SIG-M5 treated with dmso at 0.1 percent for 504 hours (cell line): ENCODE results near the gene ACAD11.

Experiments used
- DNase-seq: peaks from one replicate; lab custom pipeline; 2025; ENCODE audit not compliant: unreplicated experiment; lab: John Stamatoyannopoulos, UW

Gene ACAD11, protein sequence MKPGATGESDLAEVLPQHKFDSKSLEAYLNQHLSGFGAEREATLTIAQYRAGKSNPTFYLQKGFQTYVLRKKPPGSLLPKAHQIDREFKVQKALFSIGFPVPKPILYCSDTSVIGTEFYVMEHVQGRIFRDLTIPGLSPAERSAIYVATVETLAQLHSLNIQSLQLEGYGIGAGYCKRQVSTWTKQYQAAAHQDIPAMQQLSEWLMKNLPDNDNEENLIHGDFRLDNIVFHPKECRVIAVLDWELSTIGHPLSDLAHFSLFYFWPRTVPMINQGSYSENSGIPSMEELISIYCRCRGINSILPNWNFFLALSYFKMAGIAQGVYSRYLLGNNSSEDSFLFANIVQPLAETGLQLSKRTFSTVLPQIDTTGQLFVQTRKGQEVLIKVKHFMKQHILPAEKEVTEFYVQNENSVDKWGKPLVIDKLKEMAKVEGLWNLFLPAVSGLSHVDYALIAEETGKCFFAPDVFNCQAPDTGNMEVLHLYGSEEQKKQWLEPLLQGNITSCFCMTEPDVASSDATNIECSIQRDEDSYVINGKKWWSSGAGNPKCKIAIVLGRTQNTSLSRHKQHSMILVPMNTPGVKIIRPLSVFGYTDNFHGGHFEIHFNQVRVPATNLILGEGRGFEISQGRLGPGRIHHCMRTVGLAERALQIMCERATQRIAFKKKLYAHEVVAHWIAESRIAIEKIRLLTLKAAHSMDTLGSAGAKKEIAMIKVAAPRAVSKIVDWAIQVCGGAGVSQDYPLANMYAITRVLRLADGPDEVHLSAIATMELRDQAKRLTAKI

DNA sequence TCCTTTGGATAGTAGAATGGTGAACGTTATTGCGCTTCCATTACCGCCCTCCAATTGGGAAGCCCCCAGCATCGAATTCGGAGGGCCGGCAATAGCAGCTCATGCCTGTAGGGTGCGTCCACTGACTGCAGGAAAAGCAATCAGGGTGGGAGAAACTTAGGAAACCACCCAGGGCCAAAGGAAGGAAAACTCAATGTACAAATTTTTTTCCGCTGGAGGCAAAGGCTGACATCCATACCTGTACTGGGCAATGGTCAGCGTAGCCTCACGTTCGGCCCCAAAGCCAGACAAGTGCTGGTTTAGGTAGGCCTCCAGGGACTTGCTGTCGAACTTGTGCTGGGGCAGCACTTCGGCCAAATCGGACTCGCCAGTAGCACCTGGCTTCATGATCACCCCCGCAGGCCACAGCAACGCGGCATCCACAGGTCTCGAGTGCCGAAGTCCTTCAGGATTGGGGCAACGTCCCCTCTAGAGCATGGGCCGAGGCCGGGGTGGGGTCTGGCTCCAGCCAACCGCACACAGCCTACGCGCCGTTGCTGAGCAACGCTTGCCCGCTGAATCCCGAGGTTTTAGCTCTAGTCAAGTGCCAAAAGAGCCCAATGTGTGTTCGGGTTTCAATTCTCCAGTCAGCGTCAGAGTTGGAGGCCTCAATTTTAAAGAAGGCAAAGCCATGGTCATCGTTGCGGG is at the start of gene ACAD11:
Gene ACAD11 (minus strand): TSS at position 445 of the 687 bp plus-strand sequence. CDS start 58 bp downstream, at position 387.
- DNase-seq: peak; percentile 72

DNA sequence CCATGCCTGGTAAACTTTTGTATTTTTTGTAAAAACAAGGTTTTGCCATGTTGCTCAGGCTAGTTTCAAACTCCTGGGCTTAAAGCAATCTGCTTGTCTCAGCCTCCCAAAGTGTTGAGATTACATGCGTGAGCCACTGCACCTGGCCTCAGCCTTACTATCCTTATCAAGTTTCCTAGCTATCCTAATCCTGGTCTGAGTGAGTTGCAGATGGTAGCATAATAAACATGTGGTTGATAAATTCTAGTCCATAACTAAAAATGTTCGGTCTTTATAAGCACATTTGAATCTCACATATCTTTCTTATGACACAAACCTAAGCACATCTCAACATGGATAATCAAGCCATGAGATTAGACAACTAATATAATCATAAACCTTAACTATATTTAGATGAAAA is 44.1 kb upstream of the ACAD11 start:
- no peak for DNase-seq

DNA sequence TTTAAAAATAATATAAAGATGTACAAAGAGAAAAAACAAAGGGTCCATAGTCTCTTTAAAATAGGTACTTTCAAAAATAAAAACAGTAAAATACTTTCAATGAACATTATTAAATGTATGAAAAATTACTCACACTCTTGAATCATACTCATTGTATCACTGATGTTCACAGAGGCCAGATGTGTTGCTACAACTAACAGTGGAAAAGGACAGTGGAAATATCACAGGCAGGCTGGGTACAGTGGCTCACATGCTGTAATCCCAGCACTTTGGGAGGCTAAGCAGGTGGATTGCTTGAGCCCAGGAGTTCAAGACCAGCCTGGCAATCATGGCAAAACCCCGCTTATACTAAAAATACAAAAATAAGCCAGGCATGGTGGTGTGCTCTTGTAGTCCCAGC is 35.8 kb upstream of the ACAD11 start:
- DNase-seq: no peak

DNA sequence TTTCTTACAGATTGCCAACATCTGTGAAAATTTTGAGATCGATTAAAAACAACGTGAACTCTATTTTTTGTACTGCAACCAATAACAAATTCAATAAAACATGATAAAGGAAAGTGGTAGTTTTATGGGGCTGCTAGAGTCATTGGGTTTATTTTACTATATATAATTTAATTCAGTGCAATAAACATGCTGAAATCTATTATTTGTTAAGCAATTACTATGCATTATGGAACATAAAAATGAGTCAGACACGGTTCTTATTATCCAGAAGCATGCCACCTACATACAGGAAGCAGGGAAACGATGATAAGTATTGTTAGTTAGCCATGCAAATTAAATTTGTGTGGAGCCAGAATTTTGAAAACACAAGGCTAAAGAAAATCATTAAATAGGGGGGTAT is 35.4 kb upstream of the ACAD11 start:
- no peak for DNase-seq

DNA sequence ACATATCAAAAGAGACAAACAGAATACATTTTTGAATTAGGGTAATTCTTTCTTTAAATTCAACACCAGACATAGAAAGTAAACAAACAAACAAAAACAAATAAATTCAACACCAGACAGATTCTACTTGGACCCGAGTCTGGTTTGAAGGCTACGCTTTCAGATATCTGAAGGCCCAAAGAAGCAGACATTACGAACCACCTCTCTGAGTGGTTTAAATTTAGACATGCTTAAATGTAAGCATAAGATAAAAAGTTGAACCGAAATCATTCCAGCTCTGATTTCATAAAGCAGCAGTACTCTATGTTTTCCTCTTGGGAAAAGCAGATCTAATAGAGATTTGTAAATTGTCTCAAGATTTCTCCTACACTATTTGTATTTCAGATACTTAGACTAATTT is 30.4 kb upstream of the ACAD11 start:
- DNase-seq: no peak

DNA sequence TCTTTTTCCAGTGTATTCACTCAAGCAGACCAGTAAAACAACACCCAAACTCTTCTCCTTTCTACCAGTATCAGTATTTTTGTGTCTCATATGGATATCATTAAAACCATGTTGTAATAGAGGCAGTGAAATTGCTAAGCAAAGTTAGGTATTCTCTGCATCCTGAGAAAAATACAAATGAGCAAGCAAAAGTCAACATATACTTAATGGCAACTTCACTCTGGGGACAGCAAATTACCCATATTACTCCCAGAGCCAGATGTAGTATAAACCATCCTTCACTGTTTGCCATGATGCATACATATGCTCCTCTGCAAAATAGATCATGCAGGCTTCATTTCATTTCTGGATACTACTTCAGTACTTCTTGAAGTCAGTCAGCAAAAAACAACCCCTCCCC is 22.6 kb upstream of the ACAD11 start:
- no peak for DNase-seq

DNA sequence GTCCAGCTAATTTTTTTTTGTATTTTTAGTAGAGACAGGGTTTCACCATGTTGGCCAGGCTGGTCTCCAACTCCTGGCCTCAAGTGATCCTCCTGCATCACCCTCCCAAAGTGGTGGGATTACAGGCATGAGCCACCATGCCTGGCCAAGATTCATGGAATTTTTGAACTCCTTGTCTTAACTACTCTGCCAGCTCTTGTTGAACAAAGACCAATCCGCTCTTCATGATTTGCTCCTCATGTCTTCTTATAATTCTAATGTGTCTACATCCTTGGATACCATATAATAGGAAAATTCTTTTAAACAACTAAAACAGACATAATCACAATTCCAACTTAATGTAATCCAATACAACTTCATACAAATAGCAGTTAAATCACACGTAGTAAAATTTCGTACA is 21.8 kb upstream of the ACAD11 start:
- DNase-seq: no peak

DNA sequence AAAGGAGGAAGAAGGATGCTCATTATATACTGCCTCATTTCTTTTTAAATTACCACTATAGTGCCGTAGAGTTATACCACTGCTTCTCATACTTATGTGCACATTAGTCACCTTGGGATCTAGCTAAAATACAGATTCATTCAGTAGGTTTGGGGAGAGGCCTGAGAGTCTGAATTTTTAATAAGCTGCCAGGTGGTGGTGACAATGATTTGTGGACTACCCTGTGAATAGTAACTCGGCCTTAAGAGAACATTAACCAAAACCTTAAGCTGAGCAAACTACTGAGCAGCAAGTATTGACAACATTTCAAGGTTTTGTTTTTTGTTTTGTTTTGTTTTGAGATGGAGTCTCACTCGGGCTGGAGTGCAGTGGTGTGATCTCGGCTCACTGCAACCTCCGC is 20.3 kb upstream of the ACAD11 start:
- no peak for DNase-seq

DNA sequence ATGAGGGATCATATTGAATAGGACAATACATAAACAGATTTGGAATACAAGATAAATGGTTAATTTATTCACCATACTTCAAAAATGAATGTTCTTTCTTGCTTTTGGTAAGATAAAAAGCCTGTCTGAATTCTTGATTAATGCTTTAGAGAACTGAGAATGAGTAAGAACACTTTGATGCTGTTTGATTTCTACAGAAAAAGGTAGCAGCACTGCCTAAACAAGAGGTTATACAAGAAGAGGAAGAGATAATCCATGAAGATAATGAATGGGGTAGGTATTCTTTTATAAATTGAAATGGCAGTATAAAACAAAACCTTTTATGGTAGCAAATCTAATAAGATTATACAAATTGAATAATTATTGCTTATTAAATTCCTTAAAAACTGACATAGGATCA is 15.8 kb upstream of the ACAD11 start:
- DNase-seq: no peak

DNA sequence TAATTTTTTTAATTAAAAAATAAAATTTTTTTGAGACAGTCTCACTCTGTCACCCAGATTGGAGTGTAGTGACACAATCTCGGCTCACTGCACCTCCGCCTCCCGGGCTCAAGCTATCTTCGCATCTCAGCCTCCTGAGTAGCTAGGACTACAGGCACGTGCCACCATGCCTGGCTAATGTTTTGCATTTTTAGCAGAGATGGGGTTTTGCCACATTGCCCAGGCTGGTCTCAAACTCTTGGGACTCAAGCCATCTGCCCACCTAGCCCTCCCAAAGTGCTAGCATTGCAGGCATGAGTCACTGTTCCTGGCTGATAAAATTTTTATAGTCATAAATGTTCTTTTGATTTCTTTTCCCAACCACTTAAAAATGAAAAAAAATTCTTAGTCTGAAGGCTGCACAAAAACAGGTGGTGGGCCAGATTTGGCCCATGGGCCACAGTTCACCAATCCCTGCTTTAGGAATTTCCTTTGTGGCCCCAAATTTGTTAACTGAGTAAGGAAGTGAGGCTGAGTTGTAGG is 9.7 kb upstream of the ACAD11 start:
- DNase-seq: no peak

DNA sequence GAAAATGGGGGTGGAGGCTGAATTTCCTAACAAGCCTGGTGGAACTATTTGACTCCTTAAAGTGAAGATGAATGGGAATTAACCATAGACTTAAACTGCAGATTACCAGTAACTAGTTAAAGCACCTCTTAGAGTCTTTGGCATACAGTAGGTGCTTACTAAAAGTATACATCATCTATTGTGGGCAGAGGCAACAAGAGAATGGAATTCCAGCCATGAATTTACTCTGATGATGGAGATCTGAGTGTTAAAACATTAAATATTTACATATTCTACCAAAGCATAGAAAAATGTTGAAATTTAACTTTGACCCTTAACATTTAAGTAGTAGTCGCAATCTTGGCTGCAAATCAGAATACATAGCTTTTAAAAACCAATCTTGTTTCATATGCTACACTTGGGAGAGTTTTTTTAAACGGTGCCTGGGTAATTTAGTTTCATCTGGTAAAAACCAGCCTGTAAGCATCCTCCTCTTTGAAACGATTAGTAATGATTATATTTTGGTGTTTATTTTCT is 5.7 kb upstream of the ACAD11 start:
- no peak for DNase-seq

DNA sequence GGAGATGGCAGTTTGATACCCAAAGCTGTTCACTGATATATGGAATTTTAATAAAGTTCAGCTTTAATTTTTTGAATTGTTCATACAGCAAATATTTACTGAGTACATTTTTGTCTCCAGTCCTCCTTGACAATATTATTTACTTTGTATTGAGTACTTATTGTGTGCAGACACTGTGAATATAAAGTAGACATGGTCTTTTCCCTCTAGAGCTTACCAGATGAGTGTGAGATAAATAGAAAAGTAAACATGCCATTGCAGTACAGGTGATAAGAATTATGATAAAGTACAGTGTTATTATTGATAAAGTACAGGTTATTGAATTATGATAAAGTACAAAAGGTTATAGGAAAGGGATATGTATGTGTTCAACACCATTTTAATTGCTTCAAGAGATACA is 2.6 kb upstream of the ACAD11 start:
- DNase-seq: peak; percentile 12

DNA sequence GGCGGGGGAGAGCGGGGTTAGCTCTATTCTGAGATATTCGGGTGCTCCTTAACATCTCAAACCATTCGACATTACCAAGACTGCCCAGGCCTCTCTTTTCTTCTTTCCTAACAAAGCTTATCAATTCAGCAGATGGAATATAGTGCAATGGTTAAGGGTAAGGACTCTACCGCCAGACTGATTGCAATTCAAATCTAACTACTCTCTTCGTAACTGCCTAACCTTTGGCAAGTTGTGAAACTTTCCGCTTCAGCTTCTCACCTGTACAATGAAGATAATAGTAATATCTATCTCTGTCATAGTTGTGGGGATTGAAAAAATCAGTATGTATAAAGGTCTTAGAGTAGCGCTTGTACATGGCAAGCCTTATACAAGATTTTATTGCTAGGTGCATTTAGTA is 1.5 kb upstream of the ACAD11 start:
- no peak for DNase-seq

DNA sequence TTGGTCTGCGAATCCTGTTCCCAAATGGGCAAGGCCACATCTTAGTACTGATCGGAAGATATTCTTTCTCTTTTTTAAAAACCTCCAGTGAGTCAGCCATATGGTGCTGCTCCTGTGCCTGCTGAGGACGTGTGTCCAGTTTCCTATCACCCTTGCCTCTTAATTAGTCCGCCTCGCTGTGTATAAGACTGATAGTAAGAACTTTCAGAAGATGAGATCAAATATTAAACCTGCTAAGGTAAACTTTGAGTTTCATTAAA is 1.1 kb upstream of the ACAD11 start:
- peak; percentile 36 for DNase-seq

DNA sequence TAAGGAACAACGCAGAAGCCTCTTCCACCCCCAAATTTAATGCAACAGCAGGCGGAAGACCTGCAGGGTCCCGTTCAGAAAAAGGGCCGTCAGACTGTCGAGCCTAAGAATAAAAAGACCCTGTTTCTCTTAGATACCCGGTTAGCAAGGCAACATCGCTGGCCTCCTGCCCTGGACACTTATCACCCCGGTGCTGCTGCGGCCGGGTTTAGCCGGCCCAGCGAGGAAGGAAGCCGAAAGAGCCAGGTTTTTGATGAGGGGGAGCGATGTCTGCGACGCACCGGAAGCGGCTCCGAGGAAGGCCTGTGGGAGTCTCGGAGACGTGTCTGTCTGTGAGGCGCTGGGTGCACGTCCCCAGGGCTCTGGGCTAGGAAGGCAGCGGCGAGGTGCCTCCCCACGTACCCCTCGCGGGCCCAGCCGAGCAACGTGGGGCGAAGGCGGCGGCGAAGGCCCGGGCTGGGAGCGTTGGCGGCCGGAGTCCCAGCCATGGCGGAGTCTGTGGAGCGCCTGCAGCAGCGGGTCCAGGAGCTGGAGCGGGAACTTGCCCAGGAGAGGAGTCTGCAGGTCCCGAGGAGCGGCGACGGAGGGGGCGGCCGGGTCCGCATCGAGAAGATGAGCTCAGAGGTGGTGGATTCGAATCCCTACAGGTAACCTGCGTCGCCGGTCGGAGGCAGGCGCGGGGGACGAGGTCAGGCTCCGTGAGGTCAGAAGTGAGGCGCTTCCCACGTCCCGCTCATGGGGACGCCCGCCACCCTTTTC is 622 bp upstream of the ACAD11 start, which contains the start of gene UBA5:
Gene UBA5 (plus strand): TSS at position 278 of the 759 bp plus-strand sequence. CDS start 209 bp downstream, at position 487.
- peak; percentile 72 for DNase-seq

DNA sequence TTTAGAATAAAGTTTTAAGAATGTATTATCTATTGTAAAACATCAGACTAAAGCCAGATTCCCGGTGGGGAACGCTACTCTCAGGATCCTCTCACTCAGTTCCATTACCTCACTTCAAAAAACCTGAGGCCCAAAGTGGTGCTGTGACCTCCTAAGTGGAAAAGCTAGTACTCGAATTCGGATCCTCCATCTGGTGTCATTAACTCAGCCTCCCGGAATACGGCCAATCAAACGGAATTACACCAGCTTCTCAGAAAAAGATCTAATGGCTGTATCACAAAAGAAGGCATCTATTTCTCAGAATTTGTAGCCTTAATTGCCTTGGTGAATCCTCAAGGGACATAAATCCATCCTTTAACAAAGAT is 627 bp downstream of the ACAD11 start:
- no peak for DNase-seq

DNA sequence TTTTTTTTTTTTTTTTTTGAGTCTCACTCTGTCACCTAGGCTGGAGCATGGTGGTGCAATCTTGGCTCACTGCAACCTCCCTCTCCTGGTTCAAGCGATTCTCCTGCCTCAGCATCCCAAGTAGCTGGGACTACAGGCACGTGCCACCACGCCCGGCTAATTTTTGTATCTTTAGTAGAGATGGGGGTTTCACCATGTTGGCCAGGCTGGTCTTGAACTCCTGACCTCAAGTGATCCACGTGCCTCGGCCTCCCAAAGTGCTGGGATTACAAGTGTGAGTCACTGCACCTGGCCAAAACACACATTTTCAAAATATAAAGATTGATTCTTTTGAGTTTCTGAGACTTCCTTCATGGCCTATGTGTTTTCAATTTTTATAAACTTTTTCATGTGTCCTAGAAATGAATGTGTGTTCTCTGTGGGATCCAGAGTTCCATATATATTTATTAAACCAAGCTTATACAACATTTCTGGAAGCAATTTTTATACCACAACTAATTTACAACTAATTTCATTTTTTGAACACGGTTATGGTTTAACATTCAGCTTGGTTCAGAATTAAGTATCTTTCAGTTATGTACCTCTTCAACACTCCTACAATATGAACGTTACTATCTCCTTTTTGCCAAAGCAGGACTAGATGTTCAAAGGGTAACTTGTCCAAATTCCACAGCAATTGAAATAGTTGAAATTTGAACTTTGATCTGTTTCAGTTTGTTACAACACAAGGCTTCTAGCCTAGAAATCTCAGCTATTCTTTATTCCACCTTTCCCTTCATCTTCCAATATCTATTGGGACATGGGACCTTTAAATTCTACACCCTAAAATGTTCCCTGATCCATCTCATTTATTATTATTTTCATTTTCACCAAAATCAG is 1.5 kb downstream of the ACAD11 start:
- no peak for DNase-seq

DNA sequence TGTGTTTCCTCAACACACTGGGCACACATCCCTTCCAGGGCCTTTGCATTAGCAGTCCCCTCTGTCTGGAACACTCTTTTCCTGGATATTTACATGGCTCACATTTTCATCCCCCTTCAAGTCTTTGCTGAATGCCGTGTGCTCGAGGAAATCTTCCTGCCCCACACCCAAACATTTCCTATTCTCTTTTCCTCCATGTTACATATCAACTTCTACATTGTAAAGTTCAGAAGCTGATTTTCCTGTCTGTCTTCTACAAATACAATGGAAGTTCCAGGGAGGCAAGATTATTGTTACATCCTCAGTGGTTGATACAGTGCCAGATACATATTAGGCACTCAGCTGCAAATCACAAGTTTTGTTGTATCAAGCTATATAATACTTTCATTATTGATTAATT is 4.1 kb downstream of the ACAD11 start:
- no peak for DNase-seq

DNA sequence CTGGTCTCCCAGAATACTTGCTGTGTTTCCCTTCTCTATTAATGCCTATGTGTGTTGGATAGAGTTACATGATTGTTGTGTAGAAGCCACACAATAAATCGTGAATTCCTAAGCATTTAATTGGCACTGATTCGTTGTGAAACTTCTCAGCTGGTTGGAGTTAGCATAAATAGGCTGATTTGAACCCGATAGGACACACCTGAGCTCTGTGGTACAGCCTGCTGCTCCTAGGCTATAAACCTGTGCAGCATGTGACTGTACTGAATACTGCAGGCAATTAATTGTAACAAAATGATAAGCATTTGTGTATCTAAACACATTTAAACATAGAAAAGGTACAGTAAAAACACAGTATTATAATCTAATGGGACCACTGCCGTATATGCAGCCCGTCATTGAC is 4.9 kb downstream of the ACAD11 start:
- DNase-seq: no peak

DNA sequence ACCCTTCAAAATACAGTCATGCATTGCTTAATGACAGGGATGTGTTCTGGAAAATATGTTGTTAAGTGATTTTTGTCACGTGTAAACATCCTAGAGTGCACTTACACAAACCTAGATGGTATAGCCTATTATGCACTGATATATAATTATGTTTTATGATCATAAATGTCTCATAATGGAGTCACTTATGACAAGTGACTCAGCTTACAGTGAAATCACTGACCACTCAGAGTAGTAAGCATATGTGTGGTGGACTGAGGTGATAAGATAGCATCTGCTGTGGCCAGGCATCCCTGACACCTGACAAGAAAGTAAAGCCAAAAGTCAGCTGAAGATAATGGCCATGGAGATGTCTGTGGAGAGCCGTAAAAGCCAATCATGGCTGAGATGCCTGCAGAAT is 5.4 kb downstream of the ACAD11 start:
- no peak for DNase-seq
